Muscle layer of duodenum (tissue), 2 donors: ENCODE measurements around the gene RBP7.

Source experiments
- H3K27ac ChIP-seq: one replicate; pipeline ENCODE4 v1.7.0; 2013; ENCODE audit warnings: mild to moderate bottlenecking, low read length
- H3K27me3 ChIP-seq: one replicate; pipeline ENCODE4 v1.7.0; 2013; ENCODE audit warnings: low read depth, mild to moderate bottlenecking, control low read depth, low read length
- H3K36me3 ChIP-seq, 2 donors: one replicate each; pipeline ENCODE4 v1.7.0; 2013; ENCODE audit warnings: low read length in 2 of 2, control low read depth in 1 of 2, mild to moderate bottlenecking in 1 of 2; ENCODE audit not compliant: insufficient read depth in 2 of 2, control insufficient read depth in 1 of 2
- H3K4me1 ChIP-seq, 2 donors: one replicate each; pipeline ENCODE4 v1.7.0; 2013; ENCODE audit warnings: low read length in 2 of 2, mild to moderate bottlenecking in 2 of 2, control low read depth in 1 of 2, moderate library complexity in 1 of 2; ENCODE audit not compliant: insufficient read depth in 2 of 2, control insufficient read depth in 1 of 2
- H3K4me3 ChIP-seq, 2 donors: one replicate each; pipeline ENCODE4 v1.7.0; 2013; ENCODE audit warnings: low read length in 2 of 2, low read depth in 1 of 2, mild to moderate bottlenecking in 1 of 2
- H3K9me3 ChIP-seq, 2 donors: one replicate each; pipeline ENCODE4 v1.7.0; 2013; ENCODE audit warnings: low read length in 2 of 2, control low read depth in 1 of 2, mild to moderate bottlenecking in 1 of 2; ENCODE audit not compliant: control insufficient read depth in 1 of 2
- donor health status: healthy.

Gene RBP7

GRCh38 chr1:9996624-9997582 lies at the start of gene RBP7:
TSS of gene RBP7 (plus strand) at chr1:9997228. CDS start at chr1:9997259, 31 bp downstream.
- Histone ChIP-seq H3K4me3 (peak within 1 kb of the TSS in 1 of 2 donors; percentile 75), H3K4me1 (peaks cover 0 to 13% of the 10 kb centered on the region in 2 donors), H3K27ac (no peak within 1 kb of the TSS), H3K36me3 (no peaks in the 10 kb centered on the region), H3K9me3 (no peaks in the 10 kb centered on the region), H3K27me3 (peaks cover 9% of the 10 kb centered on the region)

- no peaks in the 10 kb centered on the region for H3K36me3 ChIP-seq
- H3K4me1 ChIP-seq = no peaks in the 10 kb centered on the region
- H3K4me3 ChIP-seq = no peak overlapping the region
- no peaks in the 10 kb centered on the region for H3K9me3 ChIP-seq
- no peaks in the 10 kb centered on the region for H3K27me3 ChIP-seq
- H3K27ac ChIP-seq = no peak overlapping the region
These were observed 39.3 kb upstream of the RBP7 start for GRCh38 chr1:9957726-9958125.

DNA sequence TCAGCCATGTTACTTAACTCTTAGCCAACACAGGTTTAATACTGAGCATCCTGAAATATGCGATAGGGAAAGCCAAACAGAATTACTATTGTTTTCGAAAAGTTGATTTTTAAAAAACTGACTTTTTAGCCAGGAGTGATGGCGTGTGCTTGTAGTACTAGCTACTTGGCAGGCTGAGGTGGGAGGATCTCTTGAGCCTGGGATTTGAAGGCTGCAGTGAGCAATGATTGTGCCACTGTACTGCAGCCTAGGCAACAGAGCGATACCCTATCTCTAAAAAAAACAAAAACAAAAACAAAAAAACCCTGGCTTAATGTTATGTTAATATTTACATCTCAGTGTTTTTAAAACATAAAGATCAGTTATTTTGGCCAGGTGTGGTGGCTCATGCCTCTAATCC lies 37.0 kb upstream of the RBP7 start:
- Histone ChIP-seq H3K9me3 (no peaks in the 10 kb centered on the region), H3K36me3 (no peaks in the 10 kb centered on the region), H3K4me3 (no peak overlapping the region), H3K4me1 (no peaks in the 10 kb centered on the region), H3K27me3 (no peaks in the 10 kb centered on the region), H3K27ac (no peak overlapping the region)

- Histone ChIP-seq H3K4me3 (no peak overlapping the region), H3K9me3 (no peaks in the 10 kb centered on the region), H3K36me3 (no peaks in the 10 kb centered on the region), H3K27me3 (no peaks in the 10 kb centered on the region), H3K4me1 (no peaks in the 10 kb centered on the region), H3K27ac (no peak overlapping the region)
These were observed 36.1 kb upstream of the RBP7 start for GRCh38 chr1:9960706-9961562.

GRCh38 chr1:9984253-9984652 lies 12.8 kb upstream of the RBP7 start:
- Histone ChIP-seq H3K4me3 (no peak overlapping the region), H3K36me3 (peaks cover 13 to 27% of the 10 kb centered on the region in 2 donors), H3K9me3 (no peaks in the 10 kb centered on the region), H3K4me1 (no peaks in the 10 kb centered on the region), H3K27ac (no peak overlapping the region), H3K27me3 (no peaks in the 10 kb centered on the region)

DNA sequence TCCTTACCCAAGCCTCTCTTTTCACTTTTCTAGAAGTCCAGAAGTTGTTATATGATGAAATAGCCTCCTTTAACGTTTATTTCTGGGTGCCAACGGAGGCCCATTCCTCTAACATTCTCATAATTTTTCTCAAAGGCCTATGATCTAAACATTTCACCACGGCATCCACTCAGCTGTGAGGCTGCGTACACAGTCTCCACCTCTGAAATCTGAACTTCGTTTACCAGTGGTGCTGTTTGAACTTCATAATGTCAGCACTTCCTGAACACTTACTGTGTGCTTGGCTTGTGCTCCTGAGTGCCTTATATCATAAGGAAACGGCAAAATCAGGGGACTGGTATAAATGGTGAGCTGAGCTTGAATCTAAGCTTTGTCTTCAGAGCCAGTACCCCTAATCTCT lies 12.0 kb upstream of the RBP7 start:
- Histone ChIP-seq H3K9me3 (no peaks in the 10 kb centered on the region), H3K4me3 (no peak overlapping the region), H3K27me3 (no peaks in the 10 kb centered on the region), H3K27ac (no peak overlapping the region), H3K36me3 (peaks cover 13 to 27% of the 10 kb centered on the region in 2 donors), H3K4me1 (no peaks in the 10 kb centered on the region)

DNA sequence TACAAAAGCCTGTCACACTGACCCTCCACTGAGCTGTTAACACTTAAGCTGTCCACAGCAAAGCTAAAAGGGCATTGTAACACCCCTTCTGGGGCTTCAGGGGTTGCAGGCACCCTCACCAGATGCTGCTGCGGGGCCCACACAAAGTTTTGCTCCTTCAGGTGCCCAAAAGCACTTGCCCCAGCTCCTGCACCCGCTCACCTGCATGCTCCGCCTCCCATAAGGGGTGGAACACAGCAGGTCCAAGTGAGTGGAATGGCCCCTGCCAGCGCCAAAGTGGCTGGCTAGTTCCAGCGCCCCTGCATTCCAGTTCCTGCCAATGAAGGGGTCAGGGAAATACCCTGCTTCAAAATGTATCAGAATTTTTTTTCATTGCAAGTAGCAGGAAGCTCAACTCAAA lies 7.3 kb upstream of the RBP7 start:
- H3K36me3 ChIP-seq = no peaks in the 10 kb centered on the region
- H3K4me3 ChIP-seq = no peak overlapping the region
- no peak overlapping the region for H3K27ac ChIP-seq
- no peaks in the 10 kb centered on the region for H3K9me3 ChIP-seq
- no peaks in the 10 kb centered on the region for H3K27me3 ChIP-seq
- no peaks in the 10 kb centered on the region for H3K4me1 ChIP-seq

GRCh38 chr1:9990944-9991343 lies 6.1 kb upstream of the RBP7 start:
- H3K27me3 ChIP-seq = no peaks in the 10 kb centered on the region
- H3K4me1 ChIP-seq = no peaks in the 10 kb centered on the region
- H3K4me3 ChIP-seq = no peak overlapping the region
- H3K9me3 ChIP-seq = no peaks in the 10 kb centered on the region
- H3K27ac ChIP-seq = no peak overlapping the region
- H3K36me3 ChIP-seq = no peaks in the 10 kb centered on the region

DNA sequence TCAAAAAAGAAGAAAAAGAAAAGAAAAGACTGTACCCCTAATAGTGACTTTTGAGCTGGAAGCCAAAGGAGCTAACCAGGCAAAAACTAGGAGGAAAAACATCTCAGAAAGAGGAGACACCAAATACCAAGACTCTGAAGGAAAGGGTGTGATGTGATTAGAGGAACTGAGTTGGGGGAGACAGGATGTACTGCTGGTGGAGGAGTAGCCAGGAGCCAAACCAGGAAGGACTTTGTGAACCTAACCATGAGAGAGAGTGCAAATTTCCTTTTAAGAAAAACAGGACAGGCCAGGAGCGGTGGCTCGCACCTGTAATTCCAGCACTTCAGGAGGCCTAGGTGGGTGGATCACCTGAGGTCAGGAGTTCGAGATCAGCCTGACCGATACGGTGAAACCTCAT lies 4.1 kb upstream of the RBP7 start:
- Histone ChIP-seq H3K9me3 (no peaks in the 10 kb centered on the region), H3K27ac (no peak overlapping the region), H3K4me3 (no peak overlapping the region), H3K27me3 (peaks cover 2% of the 10 kb centered on the region), H3K4me1 (peaks cover 0 to 10% of the 10 kb centered on the region in 2 donors), H3K36me3 (no peaks in the 10 kb centered on the region)

- peaks cover 5% of the 10 kb centered on the region for H3K27me3 ChIP-seq
- H3K4me3 ChIP-seq = no peak overlapping the region
- H3K27ac ChIP-seq = no peak overlapping the region
- H3K9me3 ChIP-seq = no peaks in the 10 kb centered on the region
- no peaks in the 10 kb centered on the region for H3K36me3 ChIP-seq
- peaks cover 0 to 13% of the 10 kb centered on the region in 2 donors for H3K4me1 ChIP-seq
These were observed 3.4 kb upstream of the RBP7 start for GRCh38 chr1:9993561-9994075.

DNA sequence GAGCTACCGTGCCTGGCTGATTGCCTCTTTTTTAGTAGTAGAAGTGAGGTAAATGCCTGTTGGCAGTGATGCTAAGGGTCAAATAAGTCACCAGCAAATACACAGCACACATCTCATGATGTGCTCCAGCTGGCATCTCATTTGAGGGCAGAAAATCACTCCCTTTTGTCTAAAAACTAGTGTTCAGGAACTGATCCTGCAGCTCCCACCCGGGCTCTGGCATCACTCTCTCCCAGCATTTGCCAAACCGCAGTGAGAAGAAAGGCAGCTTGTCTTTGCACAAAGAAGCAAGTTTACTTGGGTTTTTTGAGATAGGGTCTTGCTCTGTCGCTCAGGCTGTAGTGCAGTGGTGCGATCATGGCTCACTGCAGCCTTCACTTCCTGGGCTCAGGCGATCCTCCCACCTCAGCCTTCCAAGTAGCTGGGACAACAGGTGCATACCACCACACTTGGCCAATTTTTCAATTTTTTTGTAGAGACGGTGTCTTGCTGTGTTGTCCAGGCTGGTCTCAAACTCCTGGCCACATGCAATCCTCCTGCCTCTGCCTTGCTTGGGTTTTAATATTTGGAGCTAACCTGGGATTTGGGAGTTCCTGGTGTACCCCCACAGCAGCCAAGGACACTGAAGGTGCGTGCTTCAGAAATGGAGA lies 4.1 kb downstream of the RBP7 start:
- Histone ChIP-seq H3K27ac (no peak overlapping the region), H3K27me3 (peaks cover 9% of the 10 kb centered on the region), H3K9me3 (no peaks in the 10 kb centered on the region), H3K4me1 (peaks cover 0 to 13% of the 10 kb centered on the region in 2 donors), H3K36me3 (no peaks in the 10 kb centered on the region), H3K4me3 (no peak overlapping the region)
